ENCODE measurements around the gene TBCC.

The TBCC gene

GRCh38 chr6:42696526-42697267 lies 49.2 kb downstream of the TBCC start:
- H3K27ac Mint-ChIP-seq (ENCODE audit: low read depth), result no peak overlapping the region
- H3K36me3 Mint-ChIP-seq (ENCODE audit: insufficient read depth), result peaks cover 11% of the 10 kb centered on the region
- peaks cover 18% of the 10 kb centered on the region for H3K4me1 Mint-ChIP-seq
- ATAC-seq (replicated peaks; ENCODE audit: extremely low read depth, poor library complexity, severe bottlenecking), result no peak
- H3K27me3 Mint-ChIP-seq, result no peaks in the 10 kb centered on the region
- no peak overlapping the region for H3K4me3 Mint-ChIP-seq
- DNase-seq (ENCODE audit: low spot score in 2 of 2), result no peak
- no peaks in the 10 kb centered on the region for H3K9me3 Mint-ChIP-seq

GRCh38 chr6:42694586-42694985 lies 51.3 kb downstream of the TBCC start:
- peaks cover 23% of the 10 kb centered on the region for H3K4me1 Mint-ChIP-seq
- ATAC-seq (replicated peaks; ENCODE audit: extremely low read depth, poor library complexity, severe bottlenecking) (no peak), DNase-seq (ENCODE audit: low spot score in 2 of 2) (no peak)
- H3K27ac Mint-ChIP-seq (ENCODE audit: low read depth), result peak overlapping the region; percentile 82
- H3K27me3 Mint-ChIP-seq, result no peaks in the 10 kb centered on the region
- H3K36me3 Mint-ChIP-seq (ENCODE audit: insufficient read depth), result peaks cover 28% of the 10 kb centered on the region
- peak overlapping the region; percentile 19 for H3K4me3 Mint-ChIP-seq
- H3K9me3 Mint-ChIP-seq, result no peaks in the 10 kb centered on the region
